Activated CD8-positive, alpha-beta memory T cell treated with anti-CD3 and anti-CD28 coated beads, Interleukin-2, amount 50 U/mL, for 24 hours (primary cell): ENCODE measurements around the gene PTPN3.

ENCODE experiments used
- DNase-seq: peaks from one replicate; pipeline ENCODE4 v3.0.0-alpha.2; 2020; ENCODE audit errors: extremely low read depth

Gene PTPN3

DNA sequence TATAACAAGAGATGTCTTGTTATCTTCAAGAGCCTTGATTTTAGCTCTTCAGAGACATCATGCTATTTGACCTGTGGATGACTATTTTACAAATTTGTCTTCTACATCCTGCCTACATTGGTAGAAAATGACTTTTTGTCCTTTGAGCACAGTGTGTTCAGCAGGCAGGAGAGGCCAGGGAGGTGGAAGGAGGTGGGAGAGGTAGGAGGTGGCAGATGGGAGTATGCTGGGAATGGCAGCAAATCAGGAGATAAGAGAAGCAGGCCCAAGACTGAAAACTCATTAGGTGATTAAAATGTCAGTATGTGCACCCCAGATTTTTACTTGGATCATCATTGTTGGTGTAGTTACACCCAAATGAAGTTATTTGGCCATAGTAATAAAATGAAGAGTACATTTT is 44.1 kb downstream of the PTPN3 start:
- DNase-seq = no peak

DNA sequence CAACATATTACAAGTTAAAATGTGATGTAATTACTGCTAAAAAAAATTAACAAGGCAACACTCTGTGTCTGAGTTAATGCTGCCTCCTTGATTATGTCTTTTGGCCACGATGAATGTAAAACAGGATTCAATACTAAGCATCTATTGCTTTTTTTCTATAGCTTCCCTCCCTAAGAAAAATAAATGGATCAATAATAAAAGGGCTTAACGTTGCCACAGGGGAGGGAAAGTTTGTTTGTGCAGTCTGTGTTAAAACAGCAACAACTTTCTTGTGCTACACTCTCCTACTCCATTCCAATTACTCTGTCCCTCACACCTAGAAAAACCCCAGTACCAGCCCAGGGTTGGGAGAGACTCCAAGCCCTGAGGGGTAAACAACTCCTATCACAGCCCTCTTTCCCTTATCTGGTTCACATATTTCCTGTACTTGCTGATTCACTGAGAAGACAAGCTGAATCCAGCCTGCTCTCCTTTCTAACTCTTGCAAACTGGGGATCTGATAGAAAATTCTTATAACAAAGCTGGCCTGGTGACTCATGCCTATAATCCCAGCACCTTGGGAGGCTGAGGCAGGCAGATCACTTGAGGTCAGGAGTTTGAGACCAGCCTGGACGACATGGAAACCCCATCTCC is 44.8 kb downstream of the PTPN3 start:
- no peak for DNase-seq

DNA sequence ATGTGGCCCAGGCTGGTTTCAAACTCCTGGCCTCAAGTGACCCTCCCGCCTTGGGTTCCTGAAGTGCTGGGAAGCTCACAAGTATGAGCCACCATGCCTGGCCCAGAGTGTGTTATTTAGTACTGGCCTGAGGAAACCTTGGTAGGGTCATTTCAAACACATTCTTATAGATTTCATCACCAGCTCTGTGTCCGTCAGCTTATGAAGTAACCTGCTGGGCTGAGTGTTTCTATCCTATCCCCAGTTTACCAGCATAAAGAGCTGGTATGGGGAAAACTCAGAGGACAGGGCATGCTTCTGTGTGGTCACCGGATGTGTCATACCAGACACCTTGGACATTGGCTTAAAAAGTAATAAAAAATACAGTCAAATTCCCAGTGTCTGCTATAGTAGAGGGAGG is 45.3 kb downstream of the PTPN3 start:
- DNase-seq = no peak

DNA sequence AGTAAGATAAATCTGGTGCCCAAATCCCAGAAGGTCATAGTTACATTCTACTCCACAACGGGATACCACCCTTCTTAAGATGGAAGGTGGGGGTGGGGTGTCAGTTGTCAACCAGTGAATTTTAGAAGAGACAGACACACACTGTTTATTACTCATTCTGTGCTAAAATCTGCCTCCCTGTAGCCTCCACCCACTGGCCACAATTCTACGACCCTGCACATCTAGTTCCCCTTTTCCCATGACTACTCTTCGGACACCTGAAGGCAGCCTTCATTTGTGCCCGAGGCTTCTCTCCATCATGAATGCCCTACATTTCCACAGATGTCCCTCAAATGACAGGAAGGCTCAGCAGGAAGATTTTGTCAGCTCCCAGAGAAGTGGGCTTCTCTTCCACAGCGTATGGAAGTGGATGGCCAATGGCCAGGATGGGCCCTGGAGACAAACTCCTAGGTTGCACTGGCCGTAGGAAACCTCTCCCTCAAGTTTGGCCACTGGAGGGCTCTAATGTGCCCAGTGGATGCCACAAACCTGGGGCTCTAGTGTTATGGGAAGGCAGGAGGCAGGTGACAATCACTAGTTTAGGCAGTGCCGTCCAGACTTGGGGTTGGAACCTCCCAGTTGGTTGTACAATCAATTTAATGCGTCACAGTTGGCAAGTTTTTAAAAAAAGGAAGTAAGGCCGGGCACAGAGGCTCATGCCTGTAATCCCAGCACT is 46.6 kb downstream of the PTPN3 start:
- DNase-seq = no peak

DNA sequence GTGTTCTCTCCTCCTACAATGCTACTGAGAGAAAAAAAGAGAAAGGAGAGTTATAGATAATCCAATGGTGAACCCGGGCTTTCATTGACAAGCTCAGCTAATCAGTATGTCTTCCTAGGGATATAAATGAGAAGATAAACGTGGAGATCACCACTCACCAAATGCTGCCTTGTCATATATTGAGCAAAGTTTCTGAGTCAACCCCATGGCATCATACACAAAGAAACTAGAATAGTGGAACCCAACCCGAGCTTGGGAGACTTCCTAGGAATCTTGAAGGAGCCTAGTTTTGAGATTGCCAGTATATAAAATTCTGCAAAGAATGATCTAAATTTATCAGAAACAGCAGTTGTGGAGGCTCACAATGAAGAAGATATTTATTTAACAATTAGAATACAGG is 47.8 kb downstream of the PTPN3 start:
- no peak for DNase-seq

DNA sequence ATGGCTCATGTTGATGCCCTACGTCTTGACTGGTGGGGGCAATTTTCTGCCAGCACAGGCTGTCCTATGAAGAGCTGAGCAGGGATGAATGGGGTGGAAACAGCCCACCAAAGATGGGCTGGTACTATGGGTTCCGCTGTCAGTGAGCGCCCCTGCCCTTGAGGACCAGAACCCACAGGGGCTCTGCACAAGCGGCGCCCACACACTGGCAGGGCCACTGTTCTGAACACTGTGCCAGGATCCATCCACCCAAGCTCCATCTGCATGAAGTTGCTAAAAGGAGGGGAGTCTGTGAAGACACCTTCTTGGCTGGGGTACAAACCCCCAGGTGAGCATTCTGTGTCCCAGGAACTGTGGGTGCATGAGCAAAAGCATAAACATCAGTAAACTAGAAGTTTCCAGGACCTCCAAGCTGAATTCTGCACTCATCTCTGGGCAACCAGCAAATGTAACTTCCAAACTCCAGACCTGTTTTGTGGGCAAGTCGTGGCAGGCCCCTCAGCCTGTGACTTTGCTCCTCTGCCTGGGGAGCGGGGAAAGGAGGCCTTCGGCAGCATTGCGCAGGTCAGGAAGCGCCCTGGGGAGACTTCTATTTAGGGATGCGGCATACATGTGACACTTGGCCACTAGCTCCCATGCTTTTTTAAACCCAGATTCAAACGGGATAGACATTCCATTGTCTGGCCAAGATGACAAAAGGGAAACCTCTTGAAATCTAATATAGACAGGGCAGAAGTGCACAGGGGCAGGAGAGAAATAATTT is 48.9 kb downstream of the PTPN3 start:
- no peak for DNase-seq

DNA sequence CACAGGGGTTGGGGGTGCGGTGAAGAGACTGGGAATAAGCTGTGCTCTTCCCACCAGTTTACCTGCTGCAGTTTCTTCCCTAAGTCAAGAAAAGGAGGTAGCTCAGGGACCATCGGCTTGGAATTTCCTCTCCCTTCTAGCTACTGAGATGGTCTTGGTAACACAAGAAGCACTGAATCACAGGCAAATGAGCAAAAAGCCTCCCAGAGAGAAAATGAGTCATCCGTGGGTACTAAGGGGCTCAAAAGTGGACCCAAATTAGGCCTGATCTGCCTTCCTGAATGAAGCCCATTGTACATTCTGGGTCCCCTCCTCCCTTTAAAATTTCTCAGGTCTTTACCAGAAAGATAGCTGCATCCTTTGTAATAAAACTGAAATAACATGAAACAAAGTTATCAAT is 49.9 kb downstream of the PTPN3 start:
- DNase-seq = no peak

DNA sequence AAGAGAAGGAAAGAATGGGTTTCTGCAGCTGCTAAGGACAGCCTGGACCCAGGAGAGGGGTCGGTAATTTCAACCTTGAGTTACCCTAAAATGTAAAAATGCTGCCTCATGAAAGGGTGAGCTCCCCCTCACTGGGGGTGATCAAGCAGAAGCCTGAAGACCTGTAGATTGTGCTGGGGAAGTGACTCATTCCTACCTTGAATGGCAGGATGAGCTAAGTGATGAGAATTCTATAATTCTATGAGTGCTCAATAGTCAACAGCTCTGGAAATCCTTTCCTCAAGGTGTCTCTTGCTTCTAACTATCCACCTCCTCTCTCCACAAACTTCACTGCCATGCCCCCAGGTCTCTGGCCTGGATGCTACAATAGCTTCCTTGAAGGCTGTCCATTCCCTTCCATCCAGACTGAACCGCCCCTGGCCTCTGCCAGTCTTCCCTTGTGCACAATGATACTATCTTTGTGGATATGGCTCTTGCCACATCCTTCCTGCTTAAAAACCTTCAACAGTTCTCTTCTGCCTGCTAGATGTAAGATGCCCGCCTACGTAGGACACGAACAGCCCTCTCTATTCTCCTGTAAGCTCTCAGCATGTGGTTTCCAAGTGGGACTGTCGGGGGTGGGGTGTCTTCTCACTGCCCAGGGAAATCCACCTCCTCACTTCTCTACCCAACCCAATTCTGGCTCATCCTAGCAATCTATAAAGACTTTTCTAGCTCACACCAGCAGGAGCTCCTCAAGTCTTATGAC is 50.6 kb downstream of the PTPN3 start:
- DNase-seq = no peak

DNA sequence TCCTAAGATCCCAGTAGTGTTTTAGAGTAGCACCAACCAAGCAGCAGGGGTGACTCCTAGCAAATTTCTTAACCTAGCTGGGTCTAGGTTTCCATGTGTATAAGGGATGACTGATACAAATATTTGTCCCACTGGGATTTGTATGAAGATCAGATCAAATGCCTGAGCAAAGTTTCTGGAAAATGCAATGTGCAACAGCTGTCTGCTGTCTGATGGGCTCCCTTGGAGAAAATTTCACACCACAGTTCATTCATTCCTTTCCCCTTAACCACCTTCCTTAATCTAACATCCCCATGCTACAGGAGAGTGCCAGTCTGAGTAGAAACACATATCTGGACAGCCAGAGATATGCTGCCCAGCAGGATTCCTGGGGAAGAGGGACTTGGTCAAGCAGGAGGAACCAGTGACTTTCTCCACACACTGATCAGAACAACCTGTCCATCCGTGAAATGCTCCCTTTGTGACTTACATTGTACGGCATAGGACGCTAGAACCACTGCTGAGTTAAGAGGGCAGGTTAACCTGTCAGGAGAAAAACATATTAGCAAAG is 53.3 kb downstream of the PTPN3 start:
- DNase-seq = no peak

DNA sequence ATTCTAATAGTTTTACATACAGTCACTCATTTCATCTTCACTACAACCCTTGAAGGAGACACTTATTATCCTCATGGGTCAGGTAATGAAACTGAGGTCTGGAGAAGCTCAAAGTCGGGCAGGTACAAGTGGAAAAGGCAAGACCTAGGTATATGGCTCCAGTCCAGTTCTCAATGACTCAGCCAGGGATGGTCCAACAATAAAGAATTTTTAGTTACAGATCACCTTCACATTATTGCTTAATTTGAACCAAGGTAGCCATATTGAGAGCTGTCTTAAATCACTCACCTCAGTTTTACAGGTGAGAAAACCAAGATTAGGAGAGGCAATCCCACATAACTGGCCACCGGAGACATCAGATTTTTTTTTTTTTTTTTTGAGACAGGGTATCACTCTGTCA is 55.4 kb downstream of the PTPN3 start:
- DNase-seq = no peak

DNA sequence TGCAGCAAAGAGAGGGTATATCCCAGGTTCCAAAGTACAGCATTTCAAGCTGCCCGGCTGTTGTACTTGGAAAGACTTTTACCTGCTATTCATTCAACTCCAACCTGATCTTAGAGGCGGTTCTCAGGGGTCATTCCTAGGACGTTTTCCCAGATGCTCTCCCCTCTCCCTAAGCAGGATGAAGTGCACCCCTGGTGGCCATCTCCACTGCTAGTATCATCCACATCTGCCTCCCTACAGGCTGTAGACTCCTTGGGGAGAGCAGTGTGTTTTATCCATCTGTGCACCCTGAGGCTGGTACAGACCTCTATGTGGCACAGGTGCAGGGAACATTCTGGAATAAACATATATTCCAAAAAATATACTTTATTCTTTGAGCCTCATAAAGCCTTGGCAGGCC is 56.8 kb downstream of the PTPN3 start:
- no peak for DNase-seq

DNA sequence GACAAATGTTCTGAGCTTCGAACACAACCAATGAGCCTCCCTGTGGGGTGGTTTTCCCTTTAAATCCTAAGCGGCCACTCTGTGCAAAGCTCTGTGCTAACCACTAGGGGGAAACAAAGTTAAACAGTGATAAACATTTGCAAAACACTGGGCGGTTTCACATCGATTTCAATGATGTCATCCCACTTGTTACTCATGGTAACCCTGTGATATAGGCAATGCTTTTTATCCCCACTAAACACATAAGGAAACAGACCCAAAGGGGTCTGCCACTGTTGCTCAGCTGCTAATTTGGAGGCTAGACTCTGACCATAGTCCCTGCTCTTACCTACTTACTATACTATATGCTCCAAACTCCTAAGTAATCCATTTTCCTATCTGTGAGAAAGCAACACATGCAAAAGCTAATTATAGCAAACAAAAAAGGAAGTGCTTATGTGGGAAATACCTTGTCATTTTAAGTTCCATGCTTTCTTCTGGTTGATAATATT is 57.3 kb downstream of the PTPN3 start:
- DNase-seq = peak; percentile 7

DNA sequence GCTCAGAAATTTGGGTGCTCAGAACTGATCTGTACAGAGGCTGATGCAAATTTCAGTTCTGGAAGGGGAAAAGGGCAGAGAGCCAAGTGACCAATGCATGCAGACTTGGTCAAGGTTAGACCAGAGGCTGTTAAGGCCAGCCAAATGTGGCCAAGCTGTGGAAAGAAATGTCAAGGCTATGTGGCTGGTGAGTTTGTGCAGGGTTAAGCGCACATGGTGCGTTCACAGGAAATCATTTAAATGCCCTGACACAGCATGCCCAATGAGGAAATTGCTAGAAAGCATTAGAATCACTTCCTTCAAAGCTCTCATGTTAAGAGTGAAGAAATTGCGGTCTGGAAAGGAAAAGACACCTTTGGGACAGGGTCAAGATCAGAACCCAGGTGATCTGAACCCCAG is 58.0 kb downstream of the PTPN3 start:
- DNase-seq = no peak

DNA sequence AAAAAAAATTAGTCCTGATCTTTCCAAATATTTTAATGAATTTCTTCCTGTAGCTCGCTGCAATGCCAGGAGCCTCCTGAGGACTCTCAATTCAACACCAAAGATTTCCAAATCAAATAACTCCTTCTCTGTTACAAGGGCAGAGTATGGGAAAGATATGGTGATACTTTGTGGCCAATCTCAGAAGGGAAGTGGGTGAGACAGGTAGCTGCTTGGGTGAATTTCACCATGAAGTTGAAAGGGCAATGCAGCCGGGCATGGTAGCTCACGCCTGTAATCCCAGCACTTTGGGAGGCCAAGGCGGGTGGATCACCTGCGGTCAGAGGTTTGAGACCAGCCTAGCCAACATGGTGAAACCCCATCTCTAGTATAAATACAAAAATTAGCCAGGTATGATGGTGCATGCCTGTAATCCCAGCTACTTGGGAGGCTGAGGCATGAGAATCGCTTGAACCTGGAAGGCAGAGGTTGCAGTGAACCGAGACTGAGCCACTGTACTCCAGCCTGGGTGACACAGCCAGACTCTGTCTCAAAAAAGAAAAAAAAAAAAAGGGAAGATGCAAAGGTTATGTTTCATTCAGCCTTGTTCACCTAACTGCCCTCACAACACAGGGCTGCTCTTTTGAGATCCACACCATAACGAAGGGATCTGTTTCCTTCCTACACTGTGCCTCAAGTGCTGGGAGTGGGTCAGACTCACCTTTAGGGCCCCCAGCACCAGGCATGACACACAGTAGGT is 58.6 kb downstream of the PTPN3 start:
- DNase-seq = no peak

DNA sequence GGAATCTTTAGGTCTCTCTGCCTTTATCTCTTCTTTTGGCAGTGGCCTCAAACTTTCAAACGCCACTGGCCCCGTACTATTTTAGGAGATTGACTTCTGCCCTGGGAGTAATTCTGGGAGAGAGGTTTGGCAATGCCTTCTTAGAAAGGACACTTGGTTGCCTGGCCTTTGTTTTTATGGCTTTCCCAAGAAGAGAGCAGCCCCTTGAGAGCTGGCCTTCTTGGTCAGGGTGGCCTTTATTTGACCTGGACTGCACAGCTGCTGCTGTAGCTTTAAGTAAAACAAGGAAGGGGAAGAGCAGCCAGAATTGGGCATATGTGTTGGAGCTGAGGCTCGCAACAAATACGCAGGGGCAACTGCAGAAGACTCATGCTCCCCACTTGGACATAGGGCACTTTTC is 60.8 kb downstream of the PTPN3 start:
- DNase-seq = no peak

DNA sequence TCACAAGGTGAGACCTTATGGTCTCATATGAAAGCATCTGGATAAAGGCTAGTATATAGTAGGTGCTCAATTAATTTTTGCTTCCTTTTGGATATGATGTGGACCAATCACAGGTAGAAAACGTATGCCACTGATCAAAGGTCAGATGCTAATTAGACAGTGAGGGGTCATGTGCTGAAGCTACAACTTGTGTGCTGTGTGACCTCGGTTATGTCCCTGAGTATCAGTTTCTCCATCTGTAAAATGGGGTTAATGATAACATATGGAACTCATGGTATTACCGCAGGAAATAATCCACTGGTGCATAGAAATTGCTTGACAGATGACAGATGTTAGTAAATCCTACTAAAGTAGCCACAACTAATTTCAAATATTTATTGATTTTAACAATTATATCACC is 62.0 kb downstream of the PTPN3 start:
- DNase-seq = no peak

DNA sequence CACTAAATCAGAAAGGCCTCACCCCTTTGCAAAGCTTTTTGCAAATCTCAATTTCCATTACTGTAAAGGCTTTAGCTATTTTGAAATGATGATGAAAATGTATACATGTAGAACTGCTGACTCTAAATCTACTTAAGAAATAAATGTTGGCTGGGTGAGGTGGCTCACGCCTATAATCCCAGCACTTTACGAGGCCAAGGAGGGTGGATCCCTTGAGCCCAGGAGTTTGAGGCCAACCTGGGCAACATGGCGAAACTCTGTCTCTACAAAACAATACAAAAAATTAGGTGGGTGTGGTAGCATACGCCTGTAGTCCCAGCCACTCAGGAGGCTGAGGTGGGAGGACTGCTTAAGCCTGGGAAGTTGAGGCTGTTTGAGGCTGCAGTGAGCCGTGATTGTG is 64.6 kb downstream of the PTPN3 start:
- DNase-seq = no peak

DNA sequence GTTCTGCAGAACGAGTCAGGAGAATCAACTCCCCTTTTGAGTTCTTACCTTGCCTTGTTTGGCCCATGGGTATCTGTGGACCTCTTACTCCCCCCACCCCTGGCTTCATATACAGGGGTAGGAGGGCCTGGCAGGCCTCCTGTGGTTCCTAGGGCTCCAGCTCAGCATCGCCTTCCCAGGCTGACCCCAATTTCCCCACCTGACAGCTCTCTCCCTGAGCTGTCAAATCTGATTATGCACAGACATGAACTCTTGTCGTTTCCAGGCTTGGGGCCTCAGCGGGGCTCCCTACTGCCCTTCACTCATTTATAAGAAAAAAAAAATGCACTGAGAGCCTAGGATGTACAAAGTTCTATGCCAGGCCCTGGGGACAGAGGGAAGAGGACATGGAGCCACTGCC is 67.9 kb downstream of the PTPN3 start:
- no peak for DNase-seq

DNA sequence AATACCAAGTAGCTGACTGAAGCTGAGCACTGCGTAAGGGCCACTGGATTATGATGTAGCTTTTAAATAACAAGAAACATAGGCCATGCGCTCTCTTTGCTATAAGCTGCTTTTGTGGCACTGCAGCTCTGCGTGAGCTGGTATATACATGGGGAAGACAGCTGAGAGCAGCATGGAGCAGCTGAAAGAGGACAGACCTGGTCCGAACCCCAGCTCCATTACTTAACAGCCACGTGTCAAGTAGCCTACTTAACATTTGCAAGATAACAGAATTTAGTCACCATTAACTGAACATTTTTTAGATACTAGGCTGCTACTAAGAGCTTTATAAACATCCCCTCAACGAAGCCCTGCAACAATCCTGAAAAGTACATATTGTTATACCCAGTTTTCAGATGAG is 69.3 kb downstream of the PTPN3 start:
- DNase-seq = no peak

DNA sequence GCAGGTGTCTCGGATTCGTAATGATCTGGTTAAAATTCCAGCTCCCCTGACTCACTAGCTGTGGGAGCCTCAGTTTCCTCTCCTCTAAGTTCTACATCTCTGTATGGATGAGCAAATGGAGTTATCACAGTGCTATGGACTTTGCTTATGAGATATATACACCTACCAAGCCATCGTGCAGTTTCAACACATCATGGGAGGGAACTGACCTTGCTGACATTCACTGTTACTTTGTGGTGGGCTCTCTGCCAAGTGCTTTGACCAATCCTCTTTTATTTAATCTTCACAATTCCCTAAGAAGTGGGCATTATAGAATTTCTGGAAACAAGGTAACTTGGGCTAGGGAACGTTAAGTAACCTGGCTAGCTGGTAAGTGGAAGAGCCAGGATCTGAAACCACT is 70.2 kb downstream of the PTPN3 start:
- DNase-seq = no peak
